ENCODE results near the gene TDP1.

TDP1 gene

GRCh38 chr14:89941830-89942377, 13.8 kb upstream of the TDP1 start:
- Histone ChIP-seq H3K27me3 (ENCODE audit: control insufficient read depth, insufficient read depth, low read length) (no peaks in the 10 kb centered on the region), H3K36me3 (ENCODE audit: control insufficient read depth, insufficient read depth, low read length) (no peaks in the 10 kb centered on the region), H3K4me3 (ENCODE audit: low read length) (no peak overlapping the region), H3K9me3 (ENCODE audit: control insufficient read depth, insufficient read depth, low read length) (no peaks in the 10 kb centered on the region), H3K4me1 (ENCODE audit: control insufficient read depth, insufficient read depth, low read length) (no peaks in the 10 kb centered on the region), H3K27ac (ENCODE audit: low read length) (no peak overlapping the region)
- WGBS (ENCODE audit: insufficient coverage, insufficient read length): no CpG with 5 or more reads among the region's 2 CpGs
- no peak for DNase-seq (ENCODE audit: low read depth, low spot score)

DNA sequence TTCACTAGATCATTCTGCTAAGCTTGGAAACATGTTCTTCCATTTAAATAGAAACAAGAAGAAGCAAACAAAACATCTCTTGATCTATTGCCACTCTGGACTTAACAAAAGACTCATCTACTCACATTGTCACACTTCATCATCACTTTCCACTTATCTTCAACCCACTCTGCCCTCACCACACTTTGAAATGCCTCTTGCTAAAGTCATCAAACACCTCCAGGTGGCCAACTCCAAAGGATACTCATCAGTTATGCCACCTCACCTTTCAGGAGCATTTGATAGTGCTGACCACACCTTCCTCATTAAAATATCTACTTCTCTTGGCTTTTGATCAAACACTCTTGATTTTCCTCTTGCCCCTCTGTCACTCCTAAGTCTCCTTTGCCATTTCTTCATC, 8.4 kb upstream of the TDP1 start:
- no peak overlapping the region for H3K27ac ChIP-seq (ENCODE audit: low read length)
- H3K9me3 ChIP-seq (ENCODE audit: control insufficient read depth, insufficient read depth, low read length): no peaks in the 10 kb centered on the region
- H3K4me3 ChIP-seq (ENCODE audit: low read length): no peak overlapping the region
- H3K36me3 ChIP-seq (ENCODE audit: control insufficient read depth, insufficient read depth, low read length): no peaks in the 10 kb centered on the region; the same call in 1 of the 2 replicates
- no peaks in the 10 kb centered on the region for H3K4me1 ChIP-seq (ENCODE audit: control insufficient read depth, insufficient read depth, low read length)
- DNase-seq (ENCODE audit: low read depth, low spot score): no peak
- H3K27me3 ChIP-seq (ENCODE audit: control insufficient read depth, insufficient read depth, low read length): no peaks in the 10 kb centered on the region

DNA sequence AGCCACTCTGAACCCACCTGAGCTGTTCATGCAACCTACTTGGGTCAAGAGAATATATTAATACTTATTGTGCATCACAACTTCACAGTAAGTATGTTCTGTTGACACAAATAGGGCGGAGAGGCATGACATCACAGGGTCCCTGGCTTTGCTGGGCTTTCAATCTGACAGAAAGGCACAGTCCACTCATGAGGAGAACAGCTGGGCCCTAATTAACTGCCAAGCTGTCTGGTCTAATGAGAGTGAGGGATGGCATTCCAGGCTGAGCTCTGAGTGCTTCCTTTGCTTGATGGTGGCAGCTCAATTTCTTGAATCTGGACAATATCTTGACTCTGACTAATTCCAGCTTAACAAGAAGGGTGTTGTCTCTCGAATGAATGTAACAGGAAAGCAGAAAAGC, 3.2 kb upstream of the TDP1 start:
- no peaks in the 10 kb centered on the region for H3K9me3 ChIP-seq (ENCODE audit: control insufficient read depth, insufficient read depth, low read length)
- H3K27ac ChIP-seq (ENCODE audit: low read length): no peak overlapping the region
- H3K4me3 ChIP-seq (ENCODE audit: low read length): no peak overlapping the region
- no CpG with 5 or more reads among the region's 2 CpGs for WGBS (ENCODE audit: insufficient coverage, insufficient read length)
- H3K4me1 ChIP-seq (ENCODE audit: control insufficient read depth, insufficient read depth, low read length): no peaks in the 10 kb centered on the region
- no peaks in the 10 kb centered on the region; the same call in 1 of the 2 replicates for H3K36me3 ChIP-seq (ENCODE audit: control insufficient read depth, insufficient read depth, low read length)
- no peaks in the 10 kb centered on the region for H3K27me3 ChIP-seq (ENCODE audit: control insufficient read depth, insufficient read depth, low read length)
- no peak for DNase-seq (ENCODE audit: low read depth, low spot score)

DNA sequence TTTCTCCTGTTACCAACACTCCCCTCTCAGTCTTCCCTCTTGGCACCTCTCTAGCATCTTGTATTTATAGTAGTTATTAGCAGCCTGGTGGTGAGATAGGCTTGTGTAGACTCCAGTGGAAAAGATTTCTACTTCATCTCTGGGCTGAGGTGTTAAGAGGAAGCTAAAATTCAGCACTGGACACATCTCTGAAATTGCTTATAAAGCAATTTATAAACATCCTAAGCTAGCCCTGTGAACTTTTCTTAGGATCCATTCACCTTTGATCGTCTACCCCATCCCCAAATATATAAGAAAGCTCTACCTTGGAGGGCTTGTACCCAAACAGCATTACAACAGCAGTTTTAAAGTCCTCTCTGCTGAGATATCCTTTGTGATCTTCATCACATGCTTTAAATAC, 2.1 kb upstream of the TDP1 start:
- Histone ChIP-seq H3K9me3 (ENCODE audit: control insufficient read depth, insufficient read depth, low read length) (no peaks in the 10 kb centered on the region), H3K4me1 (ENCODE audit: control insufficient read depth, insufficient read depth, low read length) (no peaks in the 10 kb centered on the region), H3K27me3 (ENCODE audit: control insufficient read depth, insufficient read depth, low read length) (no peaks in the 10 kb centered on the region), H3K4me3 (ENCODE audit: low read length) (no peak overlapping the region), H3K36me3 (ENCODE audit: control insufficient read depth, insufficient read depth, low read length) (no peaks in the 10 kb centered on the region; the same call in 1 of the 2 replicates), H3K27ac (ENCODE audit: low read length) (no peak overlapping the region)
- no peak for DNase-seq (ENCODE audit: low read depth, low spot score)
- no CpG with 5 or more reads among the region's 1 CpG for WGBS (ENCODE audit: insufficient coverage, insufficient read length)

DNA sequence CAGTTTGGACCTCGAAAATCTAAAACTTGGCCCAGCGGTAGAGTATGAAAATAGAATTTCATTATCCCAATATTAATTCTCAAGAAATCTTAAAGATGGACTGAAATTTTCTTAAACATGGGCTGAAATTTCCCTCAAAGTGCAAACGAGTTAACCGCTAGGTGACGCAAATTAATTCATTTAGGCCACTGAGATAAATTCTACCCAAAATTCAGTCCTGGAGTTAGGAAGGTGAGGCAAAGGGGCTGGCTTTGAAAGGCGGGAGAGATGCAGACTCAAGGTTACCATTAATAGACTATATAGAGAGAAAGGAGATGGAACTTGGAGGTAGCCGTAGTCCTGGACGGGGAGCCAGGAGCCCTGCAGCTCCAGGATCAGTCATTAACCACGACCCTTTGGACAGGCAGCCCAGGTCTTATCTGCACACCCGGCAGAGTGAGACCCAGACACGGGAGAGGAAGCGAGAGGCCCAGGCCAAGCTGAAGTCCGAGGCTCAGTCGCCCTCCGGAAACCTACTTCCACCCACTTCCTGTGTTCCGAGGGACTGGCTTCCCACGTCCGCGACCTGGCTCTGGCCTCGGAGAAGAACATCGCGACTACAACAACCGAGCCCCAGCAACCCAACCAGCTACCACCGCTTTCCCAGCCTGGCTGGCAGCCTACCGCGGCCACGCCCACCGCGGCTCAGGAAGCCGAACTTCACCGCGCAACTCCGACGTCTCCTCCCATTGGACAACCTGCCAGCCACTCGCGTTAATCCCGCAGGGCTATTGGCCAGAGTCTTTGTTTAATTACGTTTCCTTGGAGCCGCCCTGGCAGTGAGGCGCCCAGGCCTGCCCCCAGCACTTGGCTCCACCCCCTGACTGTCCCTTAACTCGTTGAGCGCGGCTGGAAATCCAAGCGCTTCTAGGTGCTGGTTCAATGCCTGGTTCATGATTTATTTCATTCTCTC, 1.4 kb upstream of the TDP1 start, which contains the start of gene EFCAB11:
EFCAB11 (minus strand) TSS at position 661 of the 952 bp plus-strand sequence; CDS start at position 591, 70 bp downstream.
- DNase-seq (ENCODE audit: low read depth, low spot score): peak; percentile 98
- no peaks in the 10 kb centered on the region for H3K9me3 ChIP-seq (ENCODE audit: control insufficient read depth, insufficient read depth, low read length)
- H3K27me3 ChIP-seq (ENCODE audit: control insufficient read depth, insufficient read depth, low read length): no peaks in the 10 kb centered on the region
- H3K27ac ChIP-seq (ENCODE audit: low read length): no peak within 1 kb of the TSS
- H3K4me1 ChIP-seq (ENCODE audit: control insufficient read depth, insufficient read depth, low read length): no peaks in the 10 kb centered on the region
- H3K4me3 ChIP-seq (ENCODE audit: low read length): peak within 1 kb of the TSS; percentile 88
- WGBS (ENCODE audit: insufficient coverage, insufficient read length): no CpG with 5 or more reads among the region's 44 CpGs
- H3K36me3 ChIP-seq (ENCODE audit: control insufficient read depth, insufficient read depth, low read length): no peaks in the 10 kb centered on the region; the same call in 1 of the 2 replicates

GRCh38 chr14:89955022-89955744, 544 bp upstream of the TDP1 start:
- Histone ChIP-seq H3K27me3 (ENCODE audit: control insufficient read depth, insufficient read depth, low read length) (no peaks in the 10 kb centered on the region), H3K36me3 (ENCODE audit: control insufficient read depth, insufficient read depth, low read length) (no peaks in the 10 kb centered on the region; the same call in 1 of the 2 replicates), H3K27ac (ENCODE audit: low read length) (no peak overlapping the region), H3K4me3 (ENCODE audit: low read length) (peak overlapping the region; percentile 47; the same call in 1 of the 2 replicates), H3K9me3 (ENCODE audit: control insufficient read depth, insufficient read depth, low read length) (no peaks in the 10 kb centered on the region), H3K4me1 (ENCODE audit: control insufficient read depth, insufficient read depth, low read length) (no peaks in the 10 kb centered on the region)
- no peak for DNase-seq (ENCODE audit: low read depth, low spot score)
- WGBS (ENCODE audit: insufficient coverage, insufficient read length): no CpG with 5 or more reads among the region's 20 CpGs

GRCh38 chr14:89956661-89957009, 908 bp downstream of the TDP1 start:
- no peaks in the 10 kb centered on the region for H3K27me3 ChIP-seq (ENCODE audit: control insufficient read depth, insufficient read depth, low read length)
- H3K9me3 ChIP-seq (ENCODE audit: control insufficient read depth, insufficient read depth, low read length): no peaks in the 10 kb centered on the region
- H3K36me3 ChIP-seq (ENCODE audit: control insufficient read depth, insufficient read depth, low read length): no peaks in the 10 kb centered on the region; the same call in 1 of the 2 replicates
- H3K27ac ChIP-seq (ENCODE audit: low read length): no peak overlapping the region
- no CpG with 5 or more reads among the region's 15 CpGs for WGBS (ENCODE audit: insufficient coverage, insufficient read length)
- H3K4me3 ChIP-seq (ENCODE audit: low read length): peak overlapping the region; percentile 87; the same call in 1 of the 2 replicates
- no peak for DNase-seq (ENCODE audit: low read depth, low spot score)
- H3K4me1 ChIP-seq (ENCODE audit: control insufficient read depth, insufficient read depth, low read length): no peaks in the 10 kb centered on the region

DNA sequence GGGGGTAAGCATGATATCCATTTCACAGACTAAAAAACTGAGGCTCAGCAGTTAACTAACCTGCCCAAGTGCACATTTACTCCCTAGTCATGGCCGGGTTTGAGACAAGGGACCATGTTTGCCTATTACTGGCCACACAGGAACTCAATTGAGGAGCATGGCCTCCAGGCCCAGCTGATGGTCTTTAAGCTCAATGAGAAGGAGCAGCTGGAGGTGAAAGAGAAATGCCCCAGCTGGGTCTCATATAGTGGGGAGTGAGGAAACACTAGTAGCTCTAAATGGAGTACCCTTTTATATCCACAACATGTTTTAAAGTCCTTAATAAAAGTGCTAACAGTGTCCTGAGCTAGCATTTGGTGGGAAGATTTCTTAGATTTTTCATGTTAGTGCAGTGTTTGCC, 1.6 kb downstream of the TDP1 start:
- no CpG with 5 or more reads among the region's 1 CpG for WGBS (ENCODE audit: insufficient coverage, insufficient read length)
- Histone ChIP-seq H3K36me3 (ENCODE audit: control insufficient read depth, insufficient read depth, low read length) (no peaks in the 10 kb centered on the region; the same call in 1 of the 2 replicates), H3K4me3 (ENCODE audit: low read length) (no peak overlapping the region), H3K9me3 (ENCODE audit: control insufficient read depth, insufficient read depth, low read length) (no peaks in the 10 kb centered on the region), H3K27me3 (ENCODE audit: control insufficient read depth, insufficient read depth, low read length) (no peaks in the 10 kb centered on the region), H3K27ac (ENCODE audit: low read length) (no peak overlapping the region), H3K4me1 (ENCODE audit: control insufficient read depth, insufficient read depth, low read length) (no peaks in the 10 kb centered on the region)
- DNase-seq (ENCODE audit: low read depth, low spot score): no peak

GRCh38 chr14:89957791-89958190, 2.1 kb downstream of the TDP1 start:
- WGBS (ENCODE audit: insufficient coverage, insufficient read length): no CpG with 5 or more reads among the region's 8 CpGs
- Histone ChIP-seq H3K27ac (ENCODE audit: low read length) (no peak overlapping the region), H3K36me3 (ENCODE audit: control insufficient read depth, insufficient read depth, low read length) (no peaks in the 10 kb centered on the region; the same call in 1 of the 2 replicates), H3K4me3 (ENCODE audit: low read length) (no peak overlapping the region), H3K4me1 (ENCODE audit: control insufficient read depth, insufficient read depth, low read length) (no peaks in the 10 kb centered on the region), H3K27me3 (ENCODE audit: control insufficient read depth, insufficient read depth, low read length) (no peaks in the 10 kb centered on the region), H3K9me3 (ENCODE audit: control insufficient read depth, insufficient read depth, low read length) (no peaks in the 10 kb centered on the region)
- no peak for DNase-seq (ENCODE audit: low read depth, low spot score)

GRCh38 chr14:89958966-89959365, 3.2 kb downstream of the TDP1 start:
- WGBS (ENCODE audit: insufficient coverage, insufficient read length): no CpG with 5 or more reads among the region's 1 CpG
- Histone ChIP-seq H3K4me3 (ENCODE audit: low read length) (no peak overlapping the region), H3K4me1 (ENCODE audit: control insufficient read depth, insufficient read depth, low read length) (no peaks in the 10 kb centered on the region), H3K9me3 (ENCODE audit: control insufficient read depth, insufficient read depth, low read length) (no peaks in the 10 kb centered on the region), H3K27ac (ENCODE audit: low read length) (no peak overlapping the region), H3K36me3 (ENCODE audit: control insufficient read depth, insufficient read depth, low read length) (peaks cover 9% of the 10 kb centered on the region; the same call in 1 of the 2 replicates), H3K27me3 (ENCODE audit: control insufficient read depth, insufficient read depth, low read length) (no peaks in the 10 kb centered on the region)
- no peak for DNase-seq (ENCODE audit: low read depth, low spot score)
